Glomerular endothelial cell (primary cell): ENCODE measurements around the gene ZW10. TPM values are rescaled to one million over a fixed set of nuclear protein-coding genes. Genes with fewer than 3 reads are reported as not detected.
A peak's percentile ranks its signal among the peaks of the same experiment; 100 is the strongest.
"Not testable (repeated sequence)": the region's sequence is repeated elsewhere in the genome, so short reads cannot be mapped to it uniquely, and the experiment has no call there.

Experiments used
- DNase-seq: peaks from one replicate; pipeline ENCODE4 v3.0.0-alpha.2; 2011; ENCODE audit warnings: low read depth, low spot score; ENCODE audit errors: extremely low read depth
- total RNA-seq: library from RNA; depleted of rRNA; stranded (reverse); fragments of >200 nt; gene quantifications from 2 replicates; pipeline ENCODE4 v1.2.3, GENCODE V29; 2015

Gene ZW10
- total RNA-seq = 17.2 and 18.6 TPM in 2 replicates

- DNase-seq = peak; percentile 87
These were observed at the start of gene ZW10 for GRCh38 chr11:113773416-113774173. Gene ZW10 (minus strand): TSS chr11:113773692. CDS start chr11:113773666, 26 bp downstream.

- DNase-seq = no peak
These were observed 44.9 kb upstream of the ZW10 start for GRCh38 chr11:113818426-113818825.

- DNase-seq = no peak
These were observed 44.1 kb upstream of the ZW10 start for GRCh38 chr11:113817626-113818025.

GRCh38 chr11:113817162-113817561 lies 43.7 kb upstream of the ZW10 start:
- DNase-seq = no peak

- DNase-seq = no peak
These were observed 40.7 kb upstream of the ZW10 start for GRCh38 chr11:113814181-113814580.

GRCh38 chr11:113808931-113809330 lies 35.4 kb upstream of the ZW10 start:
- DNase-seq = no peak

GRCh38 chr11:113806406-113806805 lies 32.9 kb upstream of the ZW10 start:
- no peak for DNase-seq

- no peak for DNase-seq
These were observed 32.1 kb upstream of the ZW10 start for GRCh38 chr11:113805640-113806039.

- DNase-seq = no peak
These were observed 29.1 kb upstream of the ZW10 start for GRCh38 chr11:113802621-113803020.

- no peak for DNase-seq
These were observed 23.3 kb upstream of the ZW10 start for GRCh38 chr11:113796663-113797259.

GRCh38 chr11:113789675-113790320 lies 16.3 kb upstream of the ZW10 start:
- DNase-seq = no peak

GRCh38 chr11:113789016-113789415 lies 15.5 kb upstream of the ZW10 start:
- not testable (repeated sequence) for DNase-seq

GRCh38 chr11:113782134-113782533 lies 8.6 kb upstream of the ZW10 start:
- no peak for DNase-seq

- DNase-seq = no peak
These were observed 8.2 kb upstream of the ZW10 start for GRCh38 chr11:113781682-113782081.

- DNase-seq = no peak
These were observed 6.0 kb upstream of the ZW10 start, which contains the start of gene CLDN25 for GRCh38 chr11:113779496-113779895. Gene CLDN25 (plus strand): TSS chr11:113779796. CDS start chr11:113779796, 0 bp downstream.

GRCh38 chr11:113778111-113778910 lies 4.8 kb upstream of the ZW10 start:
- DNase-seq = no peak

- no peak for DNase-seq
These were observed 647 bp upstream of the ZW10 start for GRCh38 chr11:113774174-113774503.

- DNase-seq = no peak
These were observed 438 bp downstream of the ZW10 start for GRCh38 chr11:113773092-113773415.

GRCh38 chr11:113771964-113772363 lies 1.5 kb downstream of the ZW10 start:
- no peak for DNase-seq

- no peak for DNase-seq
These were observed 8.8 kb downstream of the ZW10 start for GRCh38 chr11:113764527-113765219.

- DNase-seq = not testable (repeated sequence)
These were observed 10.5 kb downstream of the ZW10 start for GRCh38 chr11:113763040-113763439.
